ENCODE measurements around the gene SELENON.

GRCh38 chr1:25834894-25835293, 34.9 kb downstream of the SELENON start:
- no peak for TF ChIP-seq CTCF (IDR thresholded peaks at IDR 0.05; ENCODE audit: control extremely low read depth in 1 of 3, insufficient read depth in 1 of 3, low read depth in 1 of 3, low read length in 3 of 3)
- no peak for TF ChIP-seq SIN3A (conservative IDR thresholded peaks at IDR 0.05 in 1 of 2, IDR thresholded peaks at IDR 0.05 in 1 of 2; ENCODE audit: low read depth in 1 of 2, low read length in 2 of 2)
- no peak for TF ChIP-seq SUZ12 (IDR thresholded peaks at IDR 0.05; ENCODE audit: low read length)
- TF ChIP-seq USF2 (IDR thresholded peaks at IDR 0.05; ENCODE audit: low read length): no peak
- no peak for TF ChIP-seq EGR1 (IDR thresholded peaks at IDR 0.05; ENCODE audit: borderline replicate concordance, low read depth, low read length)
- TF ChIP-seq NANOG (IDR thresholded peaks at IDR 0.05; ENCODE audit: insufficient read depth, low read depth, low read length, poor library complexity, severe bottlenecking): no peak
- no peak for TF ChIP-seq CEBPB (IDR thresholded peaks at IDR 0.05; ENCODE audit: low read depth, low read length)
- no peak for TF ChIP-seq SP2 (IDR thresholded peaks at IDR 0.05; ENCODE audit: low read length)
- TF ChIP-seq RAD21 (IDR thresholded peaks at IDR 0.05 in 1 of 2, conservative IDR thresholded peaks at IDR 0.05 in 1 of 2; ENCODE audit: low read depth in 2 of 2, low read length in 2 of 2): no peak
- TF ChIP-seq ATF2 (IDR thresholded peaks at IDR 0.05; ENCODE audit: low read length): no peak
- no peak for TF ChIP-seq POLR2A (IDR thresholded peaks at IDR 0.05; ENCODE audit: control extremely low read depth in 1 of 2, low read depth in 2 of 2, low read length in 2 of 2)

All from H1 (cell line).